CD14-positive monocyte (primary cell): Measurements from ENCODE around the gene SSR2. TPM values are rescaled to one million over a fixed set of nuclear protein-coding genes. Genes with fewer than 3 reads are reported as not detected.

Source experiments
- DNase-seq, 3 donors: peaks; one replicate each; pipeline ENCODE4 v3.0.0-alpha.2; 2011 to 2022
- H2AFZ ChIP-seq: 2 replicates; pipeline ENCODE4 v1.6.0; 2012; ENCODE audit warnings: mild to moderate bottlenecking, low read depth, low read length, inconsistent platforms; ENCODE audit not compliant: insufficient read depth, poor library complexity, severe bottlenecking
- H3K27ac ChIP-seq, 2 donors: 1 replicate in 1 of 2; 2 replicates in 1 of 2; pipeline ENCODE4 v1.5.1; 2012 to 2013; ENCODE audit warnings: low read length in 2 of 2, control low read depth in 1 of 2, inconsistent platforms in 1 of 2, low read depth in 1 of 2, mild to moderate bottlenecking in 1 of 2
- H3K27me3 ChIP-seq, 2 donors: one replicate each; pipeline versions ENCODE4 v1.6.0 to v1.6.1; 2011 to 2013; ENCODE audit warnings: low read length in 2 of 2; ENCODE audit not compliant: control insufficient read depth in 2 of 2, insufficient read depth in 2 of 2
- H3K36me3 ChIP-seq, 2 donors: replicated peaks in 1 of 2; 1 replicate in 1 of 2; 2 replicates in 1 of 2; pipeline versions ENCODE4 v1.5.1 to v1.6.1; 2012 to 2013; ENCODE audit warnings: low read length in 2 of 2, control low read depth in 1 of 2, inconsistent platforms in 1 of 2, mild to moderate bottlenecking in 1 of 2; ENCODE audit not compliant: insufficient read depth in 2 of 2, control insufficient read depth in 1 of 2
- H3K4me1 ChIP-seq, 2 donors: 1 replicate in 1 of 2; 2 replicates in 1 of 2; pipeline versions ENCODE4 v1.5.1 to v1.6.1; 2012 to 2013; ENCODE audit warnings: low read length in 2 of 2, control low read depth in 1 of 2, inconsistent platforms in 1 of 2, mild to moderate bottlenecking in 1 of 2, moderate library complexity in 1 of 2; ENCODE audit not compliant: insufficient read depth in 2 of 2, control insufficient read depth in 1 of 2
- H3K4me2 ChIP-seq: replicated peaks from 2 replicates; pipeline ENCODE3; 2012; ENCODE audit warnings: low read length, moderate library complexity, mild to moderate bottlenecking; ENCODE audit not compliant: poor library complexity, severe bottlenecking; ENCODE audit errors: extremely low read depth
- H3K4me3 ChIP-seq, 3 experiments: fragments of 200-600 bp in 1 of 3; sonication (generic) in 1 of 3; replicated peaks in 1 of 3; 1 replicate in 2 of 3; 2 replicates in 1 of 3; pipeline ENCODE4 v1.5.1; 2011 to 2013; ENCODE audit warnings: low read length in 3 of 3, mild to moderate bottlenecking in 3 of 3, control low read depth in 2 of 3, low read depth in 2 of 3, inconsistent platforms in 1 of 3, moderate library complexity in 1 of 3
- H3K79me2 ChIP-seq: 2 replicates; pipeline ENCODE4 v1.6.0; 2012; ENCODE audit warnings: mild to moderate bottlenecking, control low read depth, inconsistent platforms, low read length, moderate library complexity; ENCODE audit not compliant: insufficient read depth
- H3K9ac ChIP-seq: 2 replicates; pipeline ENCODE4 v1.6.0; 2017; ENCODE audit warnings: low read length, mild to moderate bottlenecking; ENCODE audit not compliant: insufficient read depth, poor library complexity, severe bottlenecking
- H3K9me3 ChIP-seq, 2 donors: replicated peaks in 1 of 2; 1 replicate in 1 of 2; 2 replicates in 1 of 2; pipeline versions ENCODE4 v1.5.1 to v1.6.1; 2012 to 2013; ENCODE audit warnings: low read length in 2 of 2, control low read depth in 1 of 2; ENCODE audit not compliant: control insufficient read depth in 1 of 2, insufficient read depth in 1 of 2
- H4K20me1 ChIP-seq: 2 replicates; pipeline ENCODE4 v1.6.0; 2012; ENCODE audit warnings: mild to moderate bottlenecking, low read length, control low read depth, moderate library complexity; ENCODE audit not compliant: insufficient read depth
- H3K27ac Mint-ChIP-seq, 7 donors: one replicate each; pipeline ENCODE4 v1.8.0; 2020; ENCODE audit warnings: mild to moderate bottlenecking in 7 of 7, mixed read lengths in 7 of 7, moderate library complexity in 6 of 7, inconsistent platforms in 2 of 7
- H3K27me3 Mint-ChIP-seq, 3 donors: one replicate each; pipeline ENCODE4 v1.8.0; 2021 to 2022; ENCODE audit warnings: low read depth in 3 of 3, mild to moderate bottlenecking in 3 of 3, mixed read lengths in 3 of 3, moderate library complexity in 3 of 3, inconsistent platforms in 1 of 3
- H3K36me3 Mint-ChIP-seq, 2 donors: one replicate each; pipeline ENCODE4 v1.8.0; 2020; ENCODE audit warnings: mixed read lengths in 2 of 2, inconsistent platforms in 1 of 2, mild to moderate bottlenecking in 1 of 2
- H3K4me1 Mint-ChIP-seq: one replicate; pipeline ENCODE4 v1.8.0; 2020; ENCODE audit warnings: mild to moderate bottlenecking, mixed read lengths
- H3K4me3 Mint-ChIP-seq, 2 donors: one replicate each; pipeline ENCODE4 v1.8.0; 2020; ENCODE audit warnings: mild to moderate bottlenecking in 2 of 2, mixed read lengths in 2 of 2, moderate library complexity in 1 of 2
- H3K9me3 Mint-ChIP-seq, 7 donors: one replicate each; pipeline ENCODE4 v1.8.0; 2020 to 2022; ENCODE audit warnings: mixed read lengths in 7 of 7, mild to moderate bottlenecking in 6 of 7, moderate library complexity in 6 of 7, inconsistent platforms in 2 of 7
- WGBS: methylation state at CpG from one replicate; pipeline ENCODE4 v1.1.5; 2013; ENCODE audit warnings: missing lambda C conversion rate; ENCODE audit not compliant: insufficient coverage; 5-methylcytosine and 5-hydroxymethylcytosine counted together
- intact Hi-C, 2 donors: fragments of 100-400 bp; cut with micrococcal nuclease; formaldehyde crosslinking; loops; one replicate each; pipeline versions ENCODE4 v1.15.0 to v1.15.1; 2023
- polyA plus RNA-seq, 3 donors: library from polyadenylated mRNA; depleted of rRNA in 1 of 3; unstranded in 2 of 3; stranded (reverse) in 1 of 3; fragments of 300-500 nt in 2 of 3; fragments of >200 nt in 1 of 3; fragmentation: Illumina TruSeq in 2 of 3; gene quantifications; 1 replicate in 2 of 3; 2 replicates in 1 of 3; pipeline ENCODE4 v1.2.3, GENCODE V29; 2012 to 2021
- TF ChIP-seq, protein P1 (sequence below): fragments of 200-600 bp; IDR thresholded peaks from one replicate; pipeline ENCODE4 v1.8.0; 2022; ENCODE audit warnings: antibody characterized with exemption, mild to moderate bottlenecking

The SSR2 gene
- polyA plus RNA-seq, 3 donors, result 374 to 614 (median 414) TPM

DNA sequence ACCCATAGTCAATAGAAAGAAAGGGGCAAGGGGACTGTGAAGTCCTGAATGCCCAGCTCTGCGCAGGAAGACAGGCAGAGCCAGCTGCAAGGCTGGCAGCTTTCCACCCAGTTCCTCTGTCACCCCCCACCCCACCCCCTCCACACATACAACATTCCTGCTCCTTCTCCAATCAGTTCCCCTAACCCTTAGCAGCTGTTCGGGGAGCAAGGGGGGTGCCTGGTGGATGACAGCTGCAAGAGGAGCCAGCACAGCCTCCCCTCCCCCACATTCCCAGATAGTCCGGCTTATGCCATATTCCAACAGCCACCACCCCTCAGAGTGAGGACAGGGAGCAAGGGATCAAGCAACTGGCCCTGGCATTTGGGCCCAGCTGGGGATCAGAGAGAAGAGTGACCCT, 52.1 kb downstream of the SSR2 start:
- Histone ChIP-seq H3K9me3 (no peaks in the 10 kb centered on the region), H3K27me3 (no peaks in the 10 kb centered on the region), H3K4me3 (peak overlapping the region in 1 of 3 experiments; percentile 94), H3K4me2 (peak overlapping the region; percentile 83), H3K9ac (no peak overlapping the region), H3K4me1 (peaks cover 87 to 88% of the 10 kb centered on the region in 2 donors), H2AFZ (no peak overlapping the region), H3K36me3 (peaks cover 70 to 78% of the 10 kb centered on the region in 2 donors), H4K20me1 (peaks cover 97% of the 10 kb centered on the region), H3K79me2 (peaks cover 97% of the 10 kb centered on the region), H3K27ac (peak overlapping the region; percentile 85 to 97)
- Mint-ChIP-seq H3K36me3 (peaks cover 76 to 85% of the 10 kb centered on the region in 2 donors), H3K9me3 (no peaks in the 10 kb centered on the region), H3K27ac (peak overlapping the region; percentile 33 to 99 (median 96)), H3K4me1 (peaks cover 85% of the 10 kb centered on the region), H3K4me3 (peak overlapping the region; percentile 81 to 88), H3K27me3 (peaks cover 0 to 4% (median 0%) of the 10 kb centered on the region in 3 donors)
- TF ChIP-seq, protein P1, sequence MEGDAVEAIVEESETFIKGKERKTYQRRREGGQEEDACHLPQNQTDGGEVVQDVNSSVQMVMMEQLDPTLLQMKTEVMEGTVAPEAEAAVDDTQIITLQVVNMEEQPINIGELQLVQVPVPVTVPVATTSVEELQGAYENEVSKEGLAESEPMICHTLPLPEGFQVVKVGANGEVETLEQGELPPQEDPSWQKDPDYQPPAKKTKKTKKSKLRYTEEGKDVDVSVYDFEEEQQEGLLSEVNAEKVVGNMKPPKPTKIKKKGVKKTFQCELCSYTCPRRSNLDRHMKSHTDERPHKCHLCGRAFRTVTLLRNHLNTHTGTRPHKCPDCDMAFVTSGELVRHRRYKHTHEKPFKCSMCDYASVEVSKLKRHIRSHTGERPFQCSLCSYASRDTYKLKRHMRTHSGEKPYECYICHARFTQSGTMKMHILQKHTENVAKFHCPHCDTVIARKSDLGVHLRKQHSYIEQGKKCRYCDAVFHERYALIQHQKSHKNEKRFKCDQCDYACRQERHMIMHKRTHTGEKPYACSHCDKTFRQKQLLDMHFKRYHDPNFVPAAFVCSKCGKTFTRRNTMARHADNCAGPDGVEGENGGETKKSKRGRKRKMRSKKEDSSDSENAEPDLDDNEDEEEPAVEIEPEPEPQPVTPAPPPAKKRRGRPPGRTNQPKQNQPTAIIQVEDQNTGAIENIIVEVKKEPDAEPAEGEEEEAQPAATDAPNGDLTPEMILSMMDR, result no peak
- DNase-seq, result peak in 1 of 3 donors; percentile 14
- WGBS, result 80% methylated on average over 1 of the region's 3 CpGs
- intact Hi-C loops, result no loop called here

DNA sequence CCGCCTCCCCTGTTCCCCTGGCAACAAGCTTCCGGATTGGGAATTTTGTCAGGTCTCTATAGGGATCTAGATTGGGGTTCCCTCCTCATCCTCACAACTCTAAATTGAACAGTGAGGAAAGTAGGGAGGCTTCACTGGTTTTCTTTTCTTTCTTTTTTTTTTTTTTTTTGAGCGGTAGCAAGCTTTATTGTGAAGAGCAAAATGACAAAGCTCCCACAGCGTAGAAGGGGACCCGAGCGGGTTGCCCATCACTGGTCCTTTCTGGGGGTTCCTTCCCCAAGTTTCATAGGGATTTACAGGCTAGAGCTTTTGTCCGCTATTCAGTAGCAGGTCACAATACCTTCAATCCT, 52.7 kb downstream of the SSR2 start:
- intact Hi-C loops, result no loop called here
- Histone ChIP-seq H3K4me3 (peak overlapping the region; percentile 3 to 94 (median 21)), H3K36me3 (peaks cover 75 to 83% of the 10 kb centered on the region in 2 donors), H3K79me2 (peaks cover 97% of the 10 kb centered on the region), H3K9ac (peak overlapping the region; percentile 61), H3K4me1 (peaks cover 84% of the 10 kb centered on the region in 2 donors), H3K4me2 (peak overlapping the region; percentile 83), H2AFZ (no peak overlapping the region), H3K27me3 (no peaks in the 10 kb centered on the region), H3K9me3 (no peaks in the 10 kb centered on the region), H4K20me1 (peaks cover 97% of the 10 kb centered on the region), H3K27ac (peak overlapping the region; percentile 60 to 97)
- H3K36me3 Mint-ChIP-seq, result peaks cover 70 to 83% of the 10 kb centered on the region in 2 donors
- peak overlapping the region; percentile 81 to 88 for H3K4me3 Mint-ChIP-seq
- H3K27me3 Mint-ChIP-seq, result no peaks in the 10 kb centered on the region
- 42% methylated on average over 4 of the region's 7 CpGs for whole genome bisulfite sequencing
- TF ChIP-seq, protein P1, result no peak
- H3K27ac Mint-ChIP-seq, result peak overlapping the region; percentile 91 to 99 (median 95)
- no peak for DNase-seq
- peaks cover 80% of the 10 kb centered on the region for H3K4me1 Mint-ChIP-seq
- no peaks in the 10 kb centered on the region for H3K9me3 Mint-ChIP-seq
